Liver (tissue), 9 donors: ENCODE measurements around the gene FRMD4A. TPM values are rescaled to one million over a fixed set of nuclear protein-coding genes. Genes with fewer than 3 reads are reported as not detected.

Experiments used
- DNase-seq: peaks from one replicate; pipeline ENCODE4 v3.0.0-alpha.2; 2017; ENCODE audit warnings: low spot score
- H3K27ac ChIP-seq, 2 donors: one replicate each; pipeline ENCODE4 v1.7.0; 2013; ENCODE audit warnings: inconsistent platforms in 2 of 2, low read length in 2 of 2, control low read depth in 1 of 2, low read depth in 1 of 2, mild to moderate bottlenecking in 1 of 2
- H3K27me3 ChIP-seq, 4 donors: one replicate each; pipeline versions ENCODE4 v1.6.1 to v1.7.0; 2013; ENCODE audit warnings: low read length in 3 of 4, inconsistent platforms in 1 of 4, mild to moderate bottlenecking in 1 of 4, moderate library complexity in 1 of 4; ENCODE audit not compliant: control insufficient read depth in 4 of 4, insufficient read depth in 4 of 4
- H3K36me3 ChIP-seq, 4 donors: one replicate each; pipeline versions ENCODE4 v1.6.1 to v1.7.0; 2013; ENCODE audit warnings: low read length in 3 of 4, mild to moderate bottlenecking in 3 of 4, low read depth in 1 of 4, moderate library complexity in 1 of 4; ENCODE audit not compliant: control insufficient read depth in 4 of 4, insufficient read depth in 3 of 4
- H3K4me1 ChIP-seq, 4 donors: one replicate each; pipeline versions ENCODE4 v1.6.1 to v1.7.0; 2013; ENCODE audit warnings: low read length in 3 of 4, mild to moderate bottlenecking in 3 of 4, moderate library complexity in 1 of 4; ENCODE audit not compliant: control insufficient read depth in 4 of 4, insufficient read depth in 4 of 4
- H3K4me3 ChIP-seq, 3 donors: one replicate each; pipeline versions ENCODE4 v1.6.1 to v1.7.0; 2013; ENCODE audit warnings: low read length in 3 of 3, control low read depth in 1 of 3, low read depth in 1 of 3, mild to moderate bottlenecking in 1 of 3
- H3K9ac ChIP-seq, 2 donors: one replicate each; pipeline ENCODE4 v1.7.0; 2013; ENCODE audit warnings: low read length in 2 of 2, mild to moderate bottlenecking in 2 of 2, moderate library complexity in 2 of 2, control low read depth in 1 of 2, low read depth in 1 of 2
- H3K9me3 ChIP-seq, 4 donors: one replicate each; pipeline versions ENCODE4 v1.6.1 to v1.7.0; 2013; ENCODE audit warnings: low read length in 3 of 4; ENCODE audit not compliant: control insufficient read depth in 4 of 4
- ATF3 ChIP-seq: IDR thresholded peaks from 2 replicates; pipeline ENCODE4 v1.6.1; 2016; ENCODE audit warnings: antibody characterized with exemption
- CTCF ChIP-seq: fragments of 150-350 bp; IDR thresholded peaks from 2 replicates; pipeline ENCODE4 v1.5.1; 2017; ENCODE audit warnings: improper control_type of control experiment, low read depth, low read length; ENCODE audit not compliant: missing input control
- EGR1 ChIP-seq, 2 donors: IDR thresholded peaks; 2 replicates each; pipeline ENCODE4 v1.6.1; 2016 to 2018; ENCODE audit warnings: antibody characterized with exemption in 2 of 2, low read depth in 2 of 2
- FOXA1 ChIP-seq: IDR thresholded peaks from 2 replicates; pipeline ENCODE4 v1.6.1; 2016; ENCODE audit warnings: antibody characterized with exemption
- FOXA2 ChIP-seq: IDR thresholded peaks from 2 replicates; pipeline ENCODE4 v1.6.1; 2016; ENCODE audit warnings: antibody characterized with exemption
- HNF4G ChIP-seq: IDR thresholded peaks from 2 replicates; pipeline ENCODE4 v1.6.1; 2016; ENCODE audit warnings: antibody characterized with exemption
- JUND ChIP-seq, 2 donors: IDR thresholded peaks; 2 replicates each; pipeline ENCODE4 v1.6.1; 2016; ENCODE audit warnings: antibody characterized with exemption in 2 of 2
- MAX ChIP-seq: IDR thresholded peaks from 2 replicates; pipeline ENCODE4 v1.6.1; 2016; ENCODE audit warnings: antibody characterized with exemption
- RAD21 ChIP-seq, 2 donors: IDR thresholded peaks; 2 replicates each; pipeline ENCODE4 v1.6.1; 2016; ENCODE audit warnings: antibody characterized with exemption in 2 of 2, mild to moderate bottlenecking in 2 of 2
- RXRA ChIP-seq, 2 donors: IDR thresholded peaks; 2 replicates each; pipeline ENCODE4 v1.6.1; 2017 to 2018; ENCODE audit warnings: antibody characterized with exemption in 2 of 2, mild to moderate bottlenecking in 1 of 2
- SP1 ChIP-seq: IDR thresholded peaks from 2 replicates; pipeline ENCODE4 v1.6.1; 2018; ENCODE audit warnings: antibody characterized with exemption, mild to moderate bottlenecking
- TAF1 ChIP-seq: conservative IDR thresholded peaks from 2 replicates; pipeline ENCODE4 v1.6.1; 2016; ENCODE audit warnings: antibody characterized with exemption, mild to moderate bottlenecking
- YY1 ChIP-seq: IDR thresholded peaks from 2 replicates; pipeline ENCODE4 v1.6.1; 2016; ENCODE audit warnings: antibody characterized with exemption, mild to moderate bottlenecking
- ZBTB33 ChIP-seq: IDR thresholded peaks from 2 replicates; pipeline ENCODE4 v1.6.1; 2016; ENCODE audit warnings: antibody characterized with exemption
- WGBS: extraction: QIAGEN DNeasy Blood & Tissue Kit; methylation state at CpG from one replicate; pipeline ENCODE4 v1.1.7; 2013; 5-methylcytosine and 5-hydroxymethylcytosine counted together
- polyA plus RNA-seq, 2 donors: library from polyadenylated mRNA; stranded (reverse) in 1 of 2; unstranded in 1 of 2; fragments of 200-250 nt in 1 of 2; fragments of >200 nt in 1 of 2; fragmentation: Nextera tagmentation in 1 of 2; extraction: Ambion mirVana in 1 of 2; gene quantifications; one replicate each; pipeline versions ENCODE4 v1.2.1 to v1.2.3, GENCODE V29; 2013 to 2015
- total RNA-seq, 2 donors: library from RNA; depleted of rRNA; stranded (reverse); fragments of >200 nt; gene quantifications; one replicate each; pipeline ENCODE4 v1.2.3, GENCODE V29; 2014
- donor health status: healthy.
- donor health status: healthy.
- donor health status: healthy.
- donor health status: healthy.
- donor health status: healthy.

Gene FRMD4A
- total and polyA plus RNA-seq, 4 donors = 8.2 to 34.3 (median 13.1) TPM

GRCh38 chr10:14162629-14163344 lies 167.9 kb downstream of the FRMD4A start:
- no peak for DNase-seq
- H3K36me3 ChIP-seq = no peaks in the 10 kb centered on the region
- peaks cover 0 to 14% (median 0%) of the 10 kb centered on the region in 4 donors for H3K27me3 ChIP-seq
- H3K4me3 ChIP-seq = no peak overlapping the region
- TF ChIP-seq SP1 = no peak
- no peak for TF ChIP-seq RXRA (IDR thresholded peaks at IDR 0.05)
- TF ChIP-seq FOXA1 = no peak
- no peak for TF ChIP-seq ATF3
- TF ChIP-seq HNF4G = no peak
- TF ChIP-seq ZBTB33 = no peak
- no peak for TF ChIP-seq EGR1 (IDR thresholded peaks at IDR 0.05; ENCODE audit: low read depth in 2 of 2)
- TF ChIP-seq CTCF = no peak
- no peak for TF ChIP-seq JUND (IDR thresholded peaks at IDR 0.05)
- TF ChIP-seq TAF1 = no peak
- no peak for TF ChIP-seq FOXA2
- no peak for TF ChIP-seq YY1
- no peak overlapping the region for H3K27ac ChIP-seq
- H3K9ac ChIP-seq = no peak overlapping the region
- H3K9me3 ChIP-seq = peaks cover 0 to 2% (median 0%) of the 10 kb centered on the region in 4 donors
- WGBS = 64% methylated on average over 5 of the region's 5 CpGs
- no peaks in the 10 kb centered on the region for H3K4me1 ChIP-seq

GRCh38 chr10:14162061-14162460 lies 168.7 kb downstream of the FRMD4A start:
- Histone ChIP-seq H3K4me1 (no peaks in the 10 kb centered on the region), H3K36me3 (no peaks in the 10 kb centered on the region), H3K27ac (no peak overlapping the region), H3K4me3 (no peak overlapping the region), H3K9me3 (peaks cover 0 to 2% (median 0%) of the 10 kb centered on the region in 4 donors), H3K9ac (no peak overlapping the region), H3K27me3 (peaks cover 0 to 15% (median 0%) of the 10 kb centered on the region in 4 donors)
- DNase-seq = no peak
- TF ChIP-seq TAF1 (no peak), JUND (IDR thresholded peaks at IDR 0.05) (no peak), FOXA1 (no peak), MAX (no peak), FOXA2 (no peak), RXRA (IDR thresholded peaks at IDR 0.05) (no peak), CTCF (no peak), RAD21 (IDR thresholded peaks at IDR 0.05) (no peak), SP1 (no peak), YY1 (no peak)
- WGBS = 87% methylated on average over 5 of the region's 5 CpGs
